Measurements from ENCODE around the gene TRMT2B. TPM values are rescaled to one million over a fixed set of nuclear protein-coding genes. Genes with fewer than 3 reads are reported as not detected.
"Not testable (repeated sequence)": the region's sequence is repeated elsewhere in the genome, so short reads cannot be mapped to it uniquely, and the experiment has no call there.

Gene TRMT2B, protein sequence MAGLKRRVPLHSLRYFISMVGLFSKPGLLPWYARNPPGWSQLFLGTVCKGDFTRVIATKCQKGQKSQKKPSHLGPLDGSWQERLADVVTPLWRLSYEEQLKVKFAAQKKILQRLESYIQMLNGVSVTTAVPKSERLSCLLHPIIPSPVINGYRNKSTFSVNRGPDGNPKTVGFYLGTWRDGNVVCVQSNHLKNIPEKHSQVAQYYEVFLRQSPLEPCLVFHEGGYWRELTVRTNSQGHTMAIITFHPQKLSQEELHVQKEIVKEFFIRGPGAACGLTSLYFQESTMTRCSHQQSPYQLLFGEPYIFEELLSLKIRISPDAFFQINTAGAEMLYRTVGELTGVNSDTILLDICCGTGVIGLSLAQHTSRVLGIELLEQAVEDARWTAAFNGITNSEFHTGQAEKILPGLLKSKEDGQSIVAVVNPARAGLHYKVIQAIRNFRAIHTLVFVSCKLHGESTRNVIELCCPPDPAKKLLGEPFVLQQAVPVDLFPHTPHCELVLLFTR
- 8.3 TPM for polyA plus RNA-seq (ENCODE audit: insufficient read length)

DNA sequence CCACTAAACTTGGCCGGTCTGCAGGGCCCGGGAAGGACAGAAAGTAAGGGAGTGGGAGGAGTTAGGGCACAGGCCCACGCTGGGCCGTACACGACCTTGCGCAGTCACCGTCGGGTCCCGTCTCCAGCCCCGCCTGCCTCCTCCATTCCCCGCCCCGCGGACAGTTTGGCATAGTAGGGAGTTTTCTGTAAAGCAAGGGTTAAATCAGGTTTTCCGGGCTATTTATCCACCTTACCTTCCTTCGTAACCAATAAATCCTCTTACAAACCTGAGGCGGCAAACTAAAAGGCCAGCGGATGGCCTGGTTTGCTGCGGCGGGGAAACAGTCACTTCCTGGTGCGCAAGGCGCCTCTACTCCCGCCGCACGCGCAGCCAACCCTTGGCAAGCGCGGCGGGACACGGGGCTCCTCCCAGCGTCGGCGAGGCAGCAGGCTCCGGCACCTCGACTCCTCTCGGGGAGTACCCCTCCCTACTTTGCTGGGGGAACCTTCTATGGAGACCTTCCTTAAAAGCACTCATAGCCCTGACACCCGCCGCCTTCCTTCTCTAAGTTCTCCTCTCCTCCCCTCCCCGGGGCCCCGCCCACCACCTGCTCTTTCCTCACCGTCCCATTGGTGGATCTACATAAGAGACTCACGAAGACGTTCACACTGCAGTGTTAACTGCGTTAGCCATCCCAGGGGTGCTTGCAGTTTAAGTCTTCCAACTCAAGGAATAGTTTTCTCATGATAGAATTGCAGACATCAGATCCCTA is at the start of gene TRMT2B:
Gene TRMT2B (minus strand): TSS at position 563 of the 754 bp plus-strand sequence. CDS start 9,822 bp downstream, outside the sequence.
- peak; percentile 75 for DNase-seq

DNA sequence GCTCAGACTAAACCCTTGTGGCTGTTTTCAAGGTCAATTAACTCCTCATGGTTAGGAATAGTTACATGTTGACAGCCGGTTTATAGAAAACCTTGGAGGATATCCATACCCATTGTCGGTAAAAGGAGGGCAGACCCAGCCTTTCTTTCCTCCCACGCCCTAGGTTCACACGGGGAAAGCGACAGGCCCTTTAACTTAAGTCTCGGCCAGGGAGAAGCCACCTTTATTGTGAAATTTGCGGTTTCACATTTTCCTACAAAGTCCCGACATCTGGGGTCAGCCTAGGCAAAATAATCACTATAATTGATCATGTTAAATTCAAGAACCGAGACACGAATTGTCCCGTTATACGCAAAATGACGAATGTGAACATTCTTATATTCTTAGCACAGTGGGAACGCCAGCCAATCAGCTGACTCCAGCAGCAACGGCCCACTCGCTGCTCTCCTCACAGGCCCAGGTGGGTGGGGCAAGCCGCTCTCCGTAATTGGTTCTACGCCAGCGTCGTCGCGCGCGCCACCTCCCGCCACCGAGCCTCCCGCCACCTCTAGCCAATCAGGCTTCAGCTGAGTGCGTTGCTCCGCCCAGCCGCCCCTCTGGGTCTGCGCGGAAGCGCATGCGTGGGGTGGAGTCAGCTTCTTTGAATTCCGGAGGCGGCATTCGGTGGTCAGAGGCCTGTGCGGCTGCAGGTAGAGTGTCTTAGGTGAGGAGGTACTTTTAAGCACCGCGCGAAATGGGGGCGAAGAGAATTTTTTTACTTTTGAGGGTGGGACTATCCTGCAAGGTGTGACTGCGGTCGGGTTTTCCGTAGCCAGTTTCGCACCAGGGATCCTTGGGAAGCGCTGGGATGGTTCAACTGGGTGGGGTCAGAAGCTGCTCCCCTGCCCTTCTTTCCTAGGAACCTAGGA is 45.9 kb upstream of the TRMT2B start, which contains the start of gene CENPI:
Gene CENPI (plus strand): TSS at position 659 of the 908 bp plus-strand sequence. CDS start 2,867 bp downstream, outside the sequence.
- peak; percentile 92 for DNase-seq

DNA sequence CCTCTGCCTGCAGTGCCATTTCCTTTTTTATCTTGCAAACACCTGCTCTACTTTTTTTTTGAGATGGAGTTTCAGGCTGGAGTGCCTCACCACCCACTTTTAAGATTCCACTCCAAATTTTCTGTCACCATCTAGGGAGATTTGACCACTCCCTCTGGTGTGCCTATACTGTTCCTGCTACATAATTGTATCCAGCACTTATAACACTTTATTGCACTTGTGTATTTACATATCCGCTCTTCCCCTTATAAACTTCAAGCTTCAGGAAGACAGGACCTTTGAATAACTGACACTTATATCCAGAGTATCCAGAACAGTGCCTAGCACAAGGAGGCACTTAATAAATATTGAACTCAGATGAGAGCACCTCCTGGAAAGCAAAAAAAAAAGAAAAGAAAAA is 39.9 kb upstream of the TRMT2B start:
- DNase-seq = no peak

DNA sequence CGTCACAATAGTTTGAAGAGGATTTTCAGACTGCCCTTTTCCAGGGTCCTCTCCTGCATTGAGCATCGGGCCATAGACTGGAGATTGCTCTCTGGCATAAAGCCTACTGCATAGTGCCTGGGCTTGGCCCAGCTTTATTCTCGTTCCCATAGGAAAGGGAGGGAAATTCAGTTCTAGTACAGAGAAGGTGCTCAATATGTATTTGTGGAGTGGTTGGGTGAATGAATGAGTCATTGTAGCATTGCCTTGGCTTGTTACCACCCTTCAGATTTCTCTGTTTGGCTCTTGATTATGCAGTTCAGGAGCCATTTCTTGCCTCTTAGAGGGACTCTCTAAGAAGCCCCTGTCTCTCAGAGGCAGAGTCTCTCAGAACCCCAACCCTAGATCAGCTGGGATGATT is 29.3 kb upstream of the TRMT2B start:
- DNase-seq = no peak

DNA sequence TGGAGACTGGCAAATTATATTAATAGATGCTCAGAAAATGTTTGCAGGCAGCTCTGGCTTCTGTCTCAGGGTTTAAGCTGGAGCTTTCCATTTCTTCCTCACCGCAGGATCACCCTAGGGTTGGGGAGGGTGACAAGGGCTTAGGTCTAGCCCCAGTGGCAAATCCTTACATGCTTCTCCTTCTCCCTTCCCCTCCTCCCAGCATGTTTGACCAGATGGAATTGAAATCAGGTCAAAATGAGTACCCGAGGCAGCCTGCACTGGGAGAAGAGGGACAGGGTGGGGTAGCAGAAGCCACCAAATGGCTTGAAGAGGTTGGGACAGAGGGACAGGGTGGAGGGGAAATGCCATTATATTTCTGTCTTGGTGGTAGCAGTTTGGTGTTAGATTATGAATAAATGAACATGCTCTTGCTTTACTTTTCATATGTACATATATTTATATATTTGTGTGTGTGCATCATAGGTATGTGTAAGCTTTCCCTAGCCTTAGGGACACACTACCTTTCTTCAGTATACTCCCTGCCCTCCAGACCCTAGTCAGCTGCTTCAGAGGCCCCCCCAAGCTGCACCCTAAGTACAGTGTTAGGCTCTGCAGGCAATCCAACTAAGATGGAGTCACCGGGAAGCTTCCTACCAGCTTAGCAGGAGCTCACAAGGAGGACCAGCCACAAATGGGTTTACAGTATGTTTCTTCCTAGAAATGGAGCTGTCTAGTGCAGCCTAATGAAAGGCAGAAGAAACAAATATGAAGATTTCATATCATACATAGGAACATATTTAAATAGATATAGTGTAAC is 28.6 kb upstream of the TRMT2B start:
- no peak for DNase-seq

DNA sequence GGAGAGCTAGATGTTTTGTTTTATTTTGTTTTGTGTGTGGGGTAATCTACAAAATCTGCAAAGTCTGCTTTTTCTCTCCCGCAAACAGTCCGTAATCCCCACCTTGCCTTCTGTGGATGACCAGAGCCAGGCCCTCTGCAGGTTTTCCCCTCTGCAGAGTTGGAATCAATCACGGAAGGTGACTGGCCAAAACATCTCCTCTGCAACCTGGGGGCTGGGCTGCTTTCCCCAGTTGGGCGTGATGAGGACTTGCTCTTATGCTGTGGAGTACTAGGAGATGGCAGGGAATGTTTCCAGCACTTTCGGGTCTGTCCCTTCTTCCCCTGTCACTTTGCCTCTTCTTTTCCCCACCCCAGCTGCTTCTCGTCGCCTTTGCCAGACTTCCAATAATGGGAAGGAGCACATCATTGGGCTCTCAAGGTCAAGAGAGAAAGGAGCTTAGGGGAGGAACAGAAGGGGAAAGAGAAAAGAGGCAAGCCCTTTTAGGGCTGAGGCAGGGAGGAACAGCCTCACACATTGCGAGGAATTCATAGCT is 27.9 kb upstream of the TRMT2B start:
- no peak for DNase-seq

DNA sequence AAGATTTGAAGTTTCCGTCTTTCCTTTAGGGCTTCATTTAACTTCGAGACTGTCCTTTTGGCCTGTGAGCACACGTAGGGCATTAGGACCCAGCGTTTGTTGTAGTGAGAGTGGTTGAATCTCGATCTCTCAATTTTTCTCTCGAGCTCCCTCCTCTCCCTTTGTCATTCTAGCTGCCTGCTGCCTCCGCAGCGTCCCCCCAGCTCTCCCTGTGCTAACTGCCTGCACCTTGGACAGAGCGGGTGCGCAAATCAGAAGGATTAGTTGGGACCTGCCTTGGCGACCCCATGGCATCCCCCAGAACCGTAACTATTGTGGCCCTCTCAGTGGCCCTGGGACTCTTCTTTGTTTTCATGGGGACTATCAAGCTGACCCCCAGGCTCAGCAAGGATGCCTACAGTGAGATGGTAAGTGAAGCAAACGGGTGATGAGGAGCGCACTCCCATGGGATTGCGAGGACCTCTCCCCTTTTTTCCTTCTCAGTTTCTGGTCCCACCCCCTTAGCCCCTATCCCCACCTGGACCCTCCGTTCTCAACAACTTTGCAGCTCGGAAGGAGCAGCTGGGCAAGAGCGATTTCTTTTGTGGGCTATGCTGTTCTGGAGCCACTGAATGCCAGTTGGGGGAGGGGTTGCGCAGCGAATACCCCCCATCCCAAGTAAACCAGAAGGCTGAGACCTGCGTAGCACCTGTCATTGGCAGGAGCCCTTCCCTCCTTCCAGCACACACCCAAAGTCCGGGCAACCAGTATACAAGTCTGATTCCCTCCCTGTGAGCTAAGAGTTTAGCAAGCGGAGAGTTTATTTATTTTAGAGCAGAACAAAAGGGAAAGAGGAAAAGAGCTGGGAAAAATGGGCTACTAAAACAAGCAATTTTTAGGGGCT is 27.0 kb upstream of the TRMT2B start, which contains the start of gene TMEM35A:
Gene TMEM35A (plus strand): TSS at position 164 of the 883 bp plus-strand sequence. CDS start 124 bp downstream, at position 288.
- peak; percentile 37 for DNase-seq

DNA sequence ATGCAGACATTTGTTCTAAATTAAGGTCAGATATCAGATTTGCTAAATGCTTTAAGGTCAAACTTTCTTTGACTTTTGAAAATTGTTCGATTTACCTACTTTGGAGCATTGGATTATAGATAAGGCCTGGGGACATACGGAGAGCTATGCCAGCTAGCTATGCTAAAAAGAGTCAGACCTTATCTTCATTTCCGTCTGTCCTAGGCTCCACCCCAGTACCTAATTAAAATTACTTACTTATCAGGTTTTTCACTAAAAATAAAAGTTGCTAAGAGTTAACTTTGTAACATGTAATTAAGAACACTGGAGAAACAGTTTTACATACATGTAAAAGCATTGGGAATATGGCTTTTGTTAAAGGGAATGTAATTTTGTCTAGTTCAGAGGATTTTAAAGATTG is 19.7 kb upstream of the TRMT2B start:
- no peak for DNase-seq

DNA sequence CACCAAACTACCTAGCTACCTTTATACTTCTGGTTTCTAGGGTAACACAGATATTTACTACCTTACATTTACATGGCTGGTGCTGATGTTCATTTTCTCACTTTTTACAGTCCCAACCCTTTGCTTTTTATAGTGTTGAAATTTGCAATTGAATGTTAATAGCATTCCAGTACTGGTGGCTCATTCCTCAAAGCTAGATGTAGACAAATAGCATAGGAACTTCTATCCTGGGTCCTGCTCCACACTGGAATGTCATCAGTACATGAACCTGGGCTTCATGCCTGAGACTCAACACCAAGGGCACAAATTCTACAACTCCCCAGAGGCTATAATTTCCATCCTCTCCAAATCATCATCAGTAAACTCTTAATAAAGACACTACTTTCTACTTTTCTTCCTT is 10.3 kb upstream of the TRMT2B start:
- no peak for DNase-seq

DNA sequence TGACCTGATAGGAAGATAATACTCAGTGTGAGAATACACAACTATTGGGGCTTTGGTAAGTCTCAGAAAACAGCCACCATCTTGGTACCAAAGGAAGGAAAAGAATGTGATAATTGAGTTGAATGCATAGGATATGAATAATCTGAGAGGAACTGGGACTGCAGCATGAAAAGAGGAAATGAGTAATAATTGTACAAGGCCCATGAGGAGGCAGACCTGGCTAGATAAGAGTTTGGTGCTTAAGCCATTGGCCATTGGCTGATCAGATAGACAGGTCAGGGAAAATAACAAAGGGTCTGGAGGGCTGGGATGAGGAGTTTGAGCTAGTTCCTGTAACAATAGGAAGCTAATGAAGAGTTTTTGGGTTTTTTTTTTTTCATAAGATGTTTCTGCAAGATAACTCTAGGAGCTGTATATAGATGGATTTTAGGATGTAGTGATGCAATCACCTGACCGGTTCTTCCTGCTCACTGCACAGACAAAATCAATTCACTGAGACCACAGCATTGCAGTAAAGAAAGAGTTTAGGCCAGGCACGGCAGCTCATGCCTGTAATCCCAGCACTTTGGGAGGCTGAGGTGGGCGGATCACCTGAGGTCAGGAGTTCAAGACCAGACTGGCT is 5.3 kb upstream of the TRMT2B start:
- no peak for DNase-seq

DNA sequence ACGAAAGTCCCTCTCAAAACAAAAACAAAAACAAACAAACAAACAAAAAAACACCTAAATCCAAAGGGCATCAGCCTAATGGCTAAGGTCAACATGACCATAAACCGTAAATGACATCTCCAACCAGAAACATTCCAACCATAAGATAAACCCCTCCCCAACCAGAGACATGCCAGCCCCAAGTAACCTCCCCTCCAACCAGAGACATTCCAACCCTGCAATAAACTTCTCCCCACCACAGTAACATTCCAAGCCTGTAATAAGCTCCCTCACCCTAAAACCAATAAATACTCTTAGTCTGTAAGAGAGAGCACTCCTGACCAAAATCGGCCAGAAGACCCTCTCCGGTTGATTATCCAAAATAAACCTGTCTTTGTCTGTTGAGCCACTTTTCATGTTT is 4.6 kb upstream of the TRMT2B start:
- DNase-seq = not testable (repeated sequence)

DNA sequence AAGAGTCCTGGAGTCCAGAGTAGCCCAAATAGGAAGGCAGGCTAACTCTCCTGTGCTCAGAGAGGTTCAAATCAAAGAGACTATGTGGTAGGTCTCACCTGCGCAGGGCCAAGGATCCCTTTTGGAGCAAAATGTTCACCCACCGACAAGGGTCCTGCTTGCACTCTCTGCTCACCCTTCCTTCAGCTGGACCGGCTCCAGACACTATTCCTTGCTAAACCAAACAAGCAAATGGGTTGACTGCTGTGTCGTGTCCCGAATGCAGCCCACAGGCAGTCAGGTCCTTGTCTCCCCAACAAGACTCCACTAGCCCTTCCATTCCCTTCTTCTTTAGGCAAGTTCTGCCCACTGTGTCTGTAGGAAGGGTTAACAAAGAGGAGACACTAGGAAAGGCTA is 760 bp downstream of the TRMT2B start:
- DNase-seq = peak; percentile 0

DNA sequence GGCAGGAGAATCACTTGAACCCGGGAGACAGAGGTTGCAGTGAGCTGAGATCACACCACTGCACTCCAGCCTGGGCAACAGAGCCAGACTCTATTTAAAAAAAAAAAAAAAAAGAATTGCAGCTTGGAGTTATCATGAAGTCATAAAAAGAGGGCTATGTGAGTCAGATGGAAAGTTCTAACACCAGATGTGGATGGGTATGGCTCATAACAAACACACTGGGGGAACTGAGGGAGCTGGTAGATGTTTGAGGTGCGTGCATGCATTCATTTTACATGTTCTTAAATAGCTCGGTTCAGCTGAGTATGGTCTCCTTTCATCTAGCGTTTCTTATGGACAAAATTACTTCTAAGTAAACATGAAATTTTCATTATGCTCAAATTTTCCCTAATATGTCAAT is 11.7 kb downstream of the TRMT2B start:
- DNase-seq = no peak

DNA sequence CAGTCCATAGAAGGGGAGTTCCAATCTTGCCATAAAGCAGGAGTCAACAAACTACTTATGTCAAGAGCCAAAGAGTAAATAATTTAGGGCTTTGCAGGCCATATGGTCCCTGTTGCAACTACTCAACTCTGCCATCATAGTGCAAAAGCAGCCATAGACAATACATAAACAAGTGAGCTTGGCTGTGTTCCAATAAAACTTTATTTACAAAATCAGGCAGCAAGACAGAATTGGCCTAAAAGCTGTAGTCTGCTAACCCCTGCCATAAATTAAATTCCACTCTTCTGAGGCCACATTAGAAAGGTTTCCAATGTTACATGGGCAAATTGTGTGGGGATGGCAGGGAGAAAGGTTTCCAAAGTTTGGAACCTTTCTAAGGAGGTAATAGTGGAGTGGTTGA is 14.7 kb downstream of the TRMT2B start:
- no peak for DNase-seq

DNA sequence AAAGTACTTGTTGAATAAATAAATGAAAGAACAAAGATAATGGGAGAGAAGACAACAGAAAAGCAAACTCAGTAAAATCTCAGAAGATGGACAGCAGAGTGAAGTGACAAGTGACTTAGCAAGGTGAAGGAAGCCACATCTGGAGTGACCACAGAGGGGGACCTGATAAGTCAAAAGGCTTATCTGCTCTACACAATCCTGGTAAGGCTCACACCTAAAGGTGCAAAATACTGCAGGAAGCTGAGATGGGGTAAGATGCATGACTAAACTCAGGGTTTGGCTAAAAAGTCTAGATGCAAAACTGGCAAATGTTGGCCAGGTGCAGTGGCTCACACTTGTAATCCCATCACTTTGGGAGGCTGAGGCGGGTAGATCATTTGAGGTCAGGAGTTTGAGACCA is 22.2 kb downstream of the TRMT2B start:
- DNase-seq = no peak

DNA sequence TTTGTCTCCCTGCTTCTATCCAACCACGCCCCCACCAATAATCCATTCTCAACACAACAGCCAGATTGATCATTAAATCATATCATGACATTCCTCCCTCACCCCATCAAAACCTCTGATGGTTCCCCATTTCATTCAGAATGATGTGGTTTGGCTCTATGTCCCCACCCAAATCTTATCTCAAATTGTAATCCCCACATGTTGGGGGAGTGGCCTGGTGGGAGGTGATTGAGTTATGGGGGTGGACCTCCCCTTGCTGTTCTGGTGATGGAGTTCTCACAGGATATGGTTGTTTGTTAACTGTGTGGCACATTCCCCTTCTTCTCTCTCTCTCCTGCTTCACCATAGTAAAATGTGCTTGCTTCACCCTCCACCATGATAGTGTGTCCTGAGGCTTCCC is 23.3 kb downstream of the TRMT2B start:
- DNase-seq = no peak

DNA sequence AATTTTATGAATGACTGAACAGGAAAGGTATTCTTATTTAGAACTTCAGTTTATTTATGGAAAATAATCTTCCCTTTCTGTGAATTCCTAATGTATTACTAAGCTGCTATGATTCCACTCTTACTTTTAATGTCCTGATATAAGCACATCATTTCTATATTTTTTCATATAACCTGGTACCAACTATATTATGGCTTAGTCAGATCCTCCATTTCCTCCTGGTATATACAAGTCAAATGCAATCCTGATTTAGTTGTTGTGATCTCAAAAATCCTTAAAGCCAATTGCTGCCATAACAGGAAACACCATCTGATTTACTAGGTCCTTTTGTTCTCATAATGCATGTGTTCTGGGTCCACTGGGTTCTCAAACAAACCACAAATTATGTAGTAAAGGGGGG is 26.8 kb downstream of the TRMT2B start:
- DNase-seq = no peak

DNA sequence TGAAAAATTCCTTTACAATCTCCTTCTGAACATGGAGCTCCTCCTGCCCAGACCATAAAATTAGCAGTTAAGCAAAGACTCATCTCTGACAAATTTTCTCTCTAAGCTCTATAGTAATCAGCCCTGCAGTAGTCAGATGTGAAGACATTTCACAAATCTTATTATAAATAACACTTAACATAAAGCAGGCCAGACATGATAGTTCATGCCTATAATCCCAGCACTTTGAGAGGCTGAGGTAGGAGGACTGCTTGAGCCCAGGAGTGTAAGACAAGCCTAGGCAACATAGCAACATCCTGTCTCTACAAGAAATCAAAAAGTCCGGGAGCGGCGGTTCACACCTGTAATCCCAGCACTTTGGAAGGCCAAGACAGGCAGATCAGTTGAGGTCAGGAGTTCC is 29.9 kb downstream of the TRMT2B start:
- no peak for DNase-seq

DNA sequence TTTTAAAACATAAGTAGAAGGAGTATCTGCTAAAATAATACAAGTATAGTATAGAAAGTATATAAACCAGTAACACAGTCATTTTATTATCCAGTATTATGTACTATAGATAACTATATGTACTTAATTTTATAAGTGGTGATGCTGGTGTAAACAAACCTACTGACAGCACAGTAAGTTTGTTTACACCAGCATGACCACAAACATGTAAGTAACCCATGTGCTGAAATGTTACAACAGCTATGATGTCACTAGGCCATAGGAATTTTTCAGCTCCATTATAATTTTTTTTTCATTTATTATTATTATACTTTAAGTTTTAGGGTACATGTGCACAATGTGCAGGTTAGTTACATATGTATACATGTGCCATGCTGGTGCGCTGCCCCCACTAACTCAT is 39.9 kb downstream of the TRMT2B start:
- not testable (repeated sequence) for DNase-seq

DNA sequence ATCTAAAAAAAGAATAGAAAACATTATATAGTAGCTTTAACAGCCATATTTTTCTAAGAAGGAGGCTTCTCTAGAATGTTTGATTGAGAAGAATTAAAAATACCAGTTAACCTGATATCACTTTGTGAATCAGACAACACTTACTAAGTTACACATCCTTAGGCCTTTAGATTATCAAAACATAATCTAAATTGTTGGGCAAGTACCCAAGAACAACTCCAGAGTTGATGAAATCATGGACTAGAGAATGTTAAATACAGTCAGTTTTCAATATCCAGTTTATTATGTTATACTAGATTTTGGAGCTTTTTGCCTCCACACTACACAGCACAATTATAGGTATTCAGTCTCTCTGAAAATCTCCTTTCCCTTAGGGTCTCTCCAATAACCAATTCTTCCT is 42.8 kb downstream of the TRMT2B start:
- DNase-seq = no peak

Data from hindlimb muscle (tissue), 1 donor.